ENCODE data around the gene NANOS2. TPM values are rescaled to one million over a fixed set of nuclear protein-coding genes. Genes with fewer than 3 reads are reported as not detected.

NANOS2 gene
- total RNA-seq, 4 donors from 2014 or later: not detected

- H3K27me3 ChIP-seq: no peaks in the 10 kb centered on the region
- WGBS, 2 donors (ENCODE audit: low coverage in 1 of 2): 32 to 52% methylated on average over 9 to 10 of the region's 10 CpGs
- H3K9me3 ChIP-seq: no peaks in the 10 kb centered on the region
- H3K36me3 ChIP-seq: no peaks in the 10 kb centered on the region
- no peak overlapping the region for H3K4me3 ChIP-seq
- intact Hi-C loops (cut with DNase I; ENCODE audit: low total_unique reads) (no loop called here), in situ Hi-C loops (cut with MboI; ENCODE audit: low pct_ligation_motif_present in 1 of 4, low pct_unique_long_range_greater_than_20kb in 1 of 4, low sequenced_read_pairs in 3 of 4) (no loop called here)
- peak overlapping the region; percentile 82 to 90 (median 84) for H3K27ac ChIP-seq
- H3K4me1 ChIP-seq: peaks cover 37 to 79% (median 66%) of the 10 kb centered on the region in 4 donors
- TF ChIP-seq EP300 (IDR thresholded peaks at IDR 0.05; ENCODE audit: low read depth) (no peak), POLR2A (IDR thresholded peaks at IDR 0.05) (no peak), POLR2AphosphoS5 (IDR thresholded peaks at IDR 0.05) (no peak)
- TF ChIP-seq, protein P1, sequence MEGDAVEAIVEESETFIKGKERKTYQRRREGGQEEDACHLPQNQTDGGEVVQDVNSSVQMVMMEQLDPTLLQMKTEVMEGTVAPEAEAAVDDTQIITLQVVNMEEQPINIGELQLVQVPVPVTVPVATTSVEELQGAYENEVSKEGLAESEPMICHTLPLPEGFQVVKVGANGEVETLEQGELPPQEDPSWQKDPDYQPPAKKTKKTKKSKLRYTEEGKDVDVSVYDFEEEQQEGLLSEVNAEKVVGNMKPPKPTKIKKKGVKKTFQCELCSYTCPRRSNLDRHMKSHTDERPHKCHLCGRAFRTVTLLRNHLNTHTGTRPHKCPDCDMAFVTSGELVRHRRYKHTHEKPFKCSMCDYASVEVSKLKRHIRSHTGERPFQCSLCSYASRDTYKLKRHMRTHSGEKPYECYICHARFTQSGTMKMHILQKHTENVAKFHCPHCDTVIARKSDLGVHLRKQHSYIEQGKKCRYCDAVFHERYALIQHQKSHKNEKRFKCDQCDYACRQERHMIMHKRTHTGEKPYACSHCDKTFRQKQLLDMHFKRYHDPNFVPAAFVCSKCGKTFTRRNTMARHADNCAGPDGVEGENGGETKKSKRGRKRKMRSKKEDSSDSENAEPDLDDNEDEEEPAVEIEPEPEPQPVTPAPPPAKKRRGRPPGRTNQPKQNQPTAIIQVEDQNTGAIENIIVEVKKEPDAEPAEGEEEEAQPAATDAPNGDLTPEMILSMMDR (IDR thresholded peaks at IDR 0.05): no peak
- DNase-seq: no peak
Measured at GRCh38 chr19:45881082-45881908, 33.3 kb downstream of the NANOS2 start.

GRCh38 chr19:45879971-45880370 is 34.6 kb downstream of the NANOS2 start:
- 60 to 67% methylated on average over 2 of the region's 2 CpGs for WGBS, 2 donors (ENCODE audit: low coverage in 1 of 2)
- Histone ChIP-seq H3K9me3 (no peaks in the 10 kb centered on the region), H3K36me3 (no peaks in the 10 kb centered on the region), H3K27ac (peak overlapping the region in 2 of 4 donors; percentile 84 to 90), H3K4me3 (no peak overlapping the region), H3K27me3 (no peaks in the 10 kb centered on the region), H3K4me1 (peaks cover 35 to 77% (median 64%) of the 10 kb centered on the region in 4 donors)
- no peak for TF ChIP-seq POLR2AphosphoS5 (IDR thresholded peaks at IDR 0.05)
- no peak for TF ChIP-seq EP300 (IDR thresholded peaks at IDR 0.05; ENCODE audit: low read depth)
- TF ChIP-seq, protein P1 (IDR thresholded peaks at IDR 0.05): no peak
- intact Hi-C loops (cut with DNase I; ENCODE audit: low total_unique reads): no loop called here
- DNase-seq: no peak
- in situ Hi-C loops (cut with MboI; ENCODE audit: low pct_ligation_motif_present in 1 of 4, low pct_unique_long_range_greater_than_20kb in 1 of 4, low sequenced_read_pairs in 3 of 4): no loop called here

DNA sequence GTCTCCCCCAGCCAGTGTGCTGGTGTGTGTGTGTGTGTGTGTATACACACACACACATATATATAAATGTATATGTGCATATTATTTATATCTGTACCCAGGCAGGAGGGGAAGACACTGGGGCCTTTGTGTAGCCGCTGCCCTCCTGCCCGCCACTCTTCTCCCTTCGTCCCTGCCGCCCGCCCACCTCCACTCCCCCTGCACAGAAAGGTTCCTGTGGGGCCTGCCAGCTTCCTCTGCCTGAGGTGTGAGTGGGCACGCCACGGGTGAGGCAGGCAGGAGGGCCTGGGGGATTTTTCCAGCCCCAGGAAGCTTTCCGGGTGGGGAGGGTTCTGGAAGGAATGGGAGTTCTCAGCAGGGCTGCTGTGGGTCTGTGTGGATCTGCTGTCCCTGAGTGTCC is 35.5 kb downstream of the NANOS2 start:
- Histone ChIP-seq H3K36me3 (no peaks in the 10 kb centered on the region), H3K27me3 (no peaks in the 10 kb centered on the region), H3K9me3 (no peaks in the 10 kb centered on the region), H3K4me1 (peaks cover 26 to 68% (median 55%) of the 10 kb centered on the region in 4 donors), H3K4me3 (no peak overlapping the region), H3K27ac (peak overlapping the region; percentile 51 to 90 (median 72))
- DNase-seq: no peak
- intact Hi-C loops (cut with DNase I; ENCODE audit: low total_unique reads): no loop called here
- TF ChIP-seq POLR2A (IDR thresholded peaks at IDR 0.05) (no peak), POLR2AphosphoS5 (IDR thresholded peaks at IDR 0.05) (no peak), EP300 (IDR thresholded peaks at IDR 0.05; ENCODE audit: low read depth) (no peak)
- TF ChIP-seq, protein P1 (IDR thresholded peaks at IDR 0.05): no peak
- in situ Hi-C loops (cut with MboI; ENCODE audit: low pct_ligation_motif_present in 1 of 4, low pct_unique_long_range_greater_than_20kb in 1 of 4, low sequenced_read_pairs in 3 of 4): no loop called here
- WGBS, 2 donors (ENCODE audit: low coverage in 1 of 2): 70% methylated on average over 8 of the region's 8 CpGs; no CpG with 5 or more reads in 1 of the 2 donors

- H3K36me3 ChIP-seq: no peaks in the 10 kb centered on the region
- no peak overlapping the region for H3K4me3 ChIP-seq
- H3K9me3 ChIP-seq: no peaks in the 10 kb centered on the region
- in situ Hi-C loops (cut with MboI; ENCODE audit: low pct_ligation_motif_present in 1 of 4, low pct_unique_long_range_greater_than_20kb in 1 of 4, low sequenced_read_pairs in 3 of 4) (no loop called here), intact Hi-C loops (cut with DNase I; ENCODE audit: low total_unique reads) (no loop called here)
- H3K27ac ChIP-seq: peak overlapping the region; percentile 51 to 90 (median 72)
- H3K4me1 ChIP-seq: peaks cover 19 to 60% (median 48%) of the 10 kb centered on the region in 4 donors
- H3K27me3 ChIP-seq: no peaks in the 10 kb centered on the region
- WGBS, 2 donors (ENCODE audit: low coverage in 1 of 2): 43 to 93% methylated on average over 2 to 11 of the region's 11 CpGs
- DNase-seq: peak; percentile 81
- TF ChIP-seq POLR2A (IDR thresholded peaks at IDR 0.05): peak; percentile 33
- TF ChIP-seq EP300 (IDR thresholded peaks at IDR 0.05; ENCODE audit: low read depth): no peak
- peak in 2 of 3 donors; percentile 39 to 53 for TF ChIP-seq POLR2AphosphoS5 (IDR thresholded peaks at IDR 0.05)
- TF ChIP-seq, protein P1 (IDR thresholded peaks at IDR 0.05): no peak
Measured at GRCh38 chr19:45878043-45878794, 36.4 kb downstream of the NANOS2 start.

All from transverse colon (tissue), 4 donors.